GM23338 (cell line): ENCODE results near the gene TCTN1. TPM values are rescaled to one million over a fixed set of nuclear protein-coding genes. Genes with fewer than 3 reads are reported as not detected.

Experiments used
- ATAC-seq: fragments of 200-7000 bp; cut with Tn5 transposase; 3 replicates; pipeline ENCODE4 v1.9.1; 2020
- DNase-seq: peaks from one replicate; pipeline ENCODE4 v3.0.0-alpha.2; 2015; ENCODE audit warnings: low spot score
- H2AFZ ChIP-seq: fragments of 200-600 bp; sonication (generic); 2 replicates; pipeline ENCODE4 v1.8.0; 2016; ENCODE audit warnings: antibody characterized with exemption, mild to moderate bottlenecking, moderate library complexity
- H3F3A ChIP-seq: fragments of 200-600 bp; sonication (generic); replicated peaks from 2 replicates; pipeline ENCODE4 v1.8.0; 2017; ENCODE audit warnings: antibody characterized with exemption, mixed run types, low read depth
- H3K27ac ChIP-seq: fragments of 200-600 bp; sonication (generic); 2 replicates; pipeline ENCODE4 v1.6.1; 2016; ENCODE audit warnings: low read depth
- H3K27me3 ChIP-seq: fragments of 200-600 bp; sonication (generic); 2 replicates; pipeline ENCODE4 v1.8.0; 2016; ENCODE audit warnings: mild to moderate bottlenecking, mixed run types, moderate library complexity; ENCODE audit not compliant: insufficient read depth
- H3K36me3 ChIP-seq: fragments of 200-600 bp; sonication (generic); 2 replicates; pipeline ENCODE4 v1.8.0; 2016; ENCODE audit warnings: mild to moderate bottlenecking; ENCODE audit not compliant: insufficient read depth
- H3K4me1 ChIP-seq: fragments of 200-600 bp; sonication (generic); 2 replicates; pipeline ENCODE4 v1.8.0; 2016; ENCODE audit warnings: mild to moderate bottlenecking, moderate library complexity; ENCODE audit not compliant: insufficient read depth
- H3K4me2 ChIP-seq: fragments of 200-600 bp; sonication (generic); 2 replicates; pipeline ENCODE4 v1.7.1; 2017; ENCODE audit warnings: mixed run types
- H3K4me3 ChIP-seq: fragments of 200-600 bp; sonication (generic); 2 replicates; pipeline ENCODE4 v1.6.1; 2016; ENCODE audit warnings: mixed run types
- H3K79me2 ChIP-seq: fragments of 200-600 bp; sonication (generic); replicated peaks from 2 replicates; pipeline ENCODE4 v1.8.0; 2017; ENCODE audit warnings: mild to moderate bottlenecking; ENCODE audit not compliant: insufficient read depth
- H3K9me2 ChIP-seq: fragments of 200-600 bp; sonication (generic); 2 replicates; pipeline ENCODE4 v1.8.0; 2017; ENCODE audit not compliant: insufficient read depth
- H4K20me1 ChIP-seq: fragments of 200-600 bp; sonication (generic); replicated peaks from 2 replicates; pipeline ENCODE4 v1.8.0; 2017; ENCODE audit warnings: mild to moderate bottlenecking; ENCODE audit not compliant: insufficient read depth
- H3K27ac Mint-ChIP-seq: 2 replicates; pipeline ENCODE4 v1.8.0; 2020; ENCODE audit warnings: inconsistent platforms, mild to moderate bottlenecking, moderate library complexity, mixed read lengths
- H3K27me3 Mint-ChIP-seq: 3 replicates; pipeline ENCODE4 v1.8.0; 2022; ENCODE audit warnings: low read depth, mild to moderate bottlenecking, moderate library complexity, mixed read lengths, inconsistent platforms; ENCODE audit not compliant: insufficient read depth, poor library complexity
- H3K36me3 Mint-ChIP-seq: 3 replicates; pipeline ENCODE4 v1.8.0; 2021; ENCODE audit warnings: low read depth, mild to moderate bottlenecking, inconsistent platforms, moderate library complexity, mixed read lengths
- H3K4me1 Mint-ChIP-seq: 3 replicates; pipeline ENCODE4 v1.8.0; 2020; ENCODE audit warnings: mild to moderate bottlenecking, inconsistent platforms, mixed read lengths
- H3K4me3 Mint-ChIP-seq: 3 replicates; pipeline ENCODE4 v1.8.0; 2021; ENCODE audit warnings: moderate library complexity, mild to moderate bottlenecking, inconsistent platforms, mixed read lengths
- H3K9me3 Mint-ChIP-seq: 3 replicates; pipeline ENCODE4 v1.8.0; 2020; ENCODE audit warnings: moderate library complexity, mild to moderate bottlenecking, inconsistent platforms, mixed read lengths
- CREB1 ChIP-seq: fragments of 250-450 bp; sonication (Bioruptor Pico); IDR thresholded peaks from 2 replicates; pipeline ENCODE4 v1.5.0; 2020; ENCODE audit warnings: low read depth, mild to moderate bottlenecking, moderate library complexity
- EZH2 ChIP-seq: fragments of 200-600 bp; sonication (generic); IDR thresholded peaks from one replicate; pipeline ENCODE4 v1.8.0; 2017; ENCODE audit warnings: antibody characterized with exemption, mild to moderate bottlenecking, low read depth; ENCODE audit not compliant: unreplicated experiment
- EZH2phosphoT487 ChIP-seq: fragments of 200-600 bp; sonication (generic); IDR thresholded peaks from one replicate; pipeline ENCODE4 v1.8.1; 2018; ENCODE audit warnings: antibody characterized with exemption; ENCODE audit not compliant: unreplicated experiment
- JUNB ChIP-seq: IDR thresholded peaks from one replicate; pipeline ENCODE4 v1.6.1; 2016; ENCODE audit warnings: antibody characterized with exemption; ENCODE audit not compliant: unreplicated experiment
- NANOG ChIP-seq: IDR thresholded peaks from 2 replicates; pipeline ENCODE4 v1.6.1; 2016; ENCODE audit warnings: antibody characterized with exemption, borderline replicate concordance
- POLR2AphosphoS5 ChIP-seq: IDR thresholded peaks from 2 replicates; pipeline ENCODE4 v1.6.1; 2016; ENCODE audit warnings: antibody characterized with exemption, low read depth
- STAT1 ChIP-seq: IDR thresholded peaks from one replicate; pipeline ENCODE4 v1.6.1; 2016; ENCODE audit warnings: antibody characterized with exemption; ENCODE audit not compliant: unreplicated experiment
- ZNF114 ChIP-seq: fragments of 250-450 bp; sonication (Bioruptor Pico); IDR thresholded peaks from 2 replicates; pipeline ENCODE4 v1.5.0; 2020; ENCODE audit warnings: mild to moderate bottlenecking, moderate library complexity
- ZNF331 ChIP-seq: fragments of 250-450 bp; sonication (Bioruptor Pico); IDR thresholded peaks from 2 replicates; pipeline ENCODE4 v1.5.0; 2020; ENCODE audit warnings: low read depth, mild to moderate bottlenecking, moderate library complexity
- polyA plus RNA-seq: library from polyadenylated mRNA; unstranded; fragments of >200 nt; fragmentation: Nextera tagmentation; extraction: Ambion mirVana; gene quantifications from 2 replicates; pipeline ENCODE4 v1.2.1, GENCODE V29; 2016
- total RNA-seq: library from RNA; depleted of rRNA; stranded (reverse); fragments of >200 nt; shearing (Covaris generic); gene quantifications from 2 replicates; pipeline ENCODE4 v1.2.3, GENCODE V29; 2014
- TF ChIP-seq, protein P1 (sequence below): IDR thresholded peaks from one replicate; pipeline ENCODE4 v1.6.1; 2018; ENCODE audit warnings: antibody characterized with exemption; ENCODE audit not compliant: unreplicated experiment
- TF ChIP-seq, protein P2 (sequence below): fragments of 250-450 bp; sonication (Bioruptor Pico); IDR thresholded peaks from 2 replicates; pipeline ENCODE4 v1.5.0; 2020; ENCODE audit warnings: mild to moderate bottlenecking, moderate library complexity
- TF ChIP-seq, protein P3 (sequence below): IDR thresholded peaks from 2 replicates; pipeline ENCODE4 v1.6.1; 2016; ENCODE audit warnings: antibody characterized with exemption

TCTN1 gene
- total and polyA plus RNA-seq, 2 experiments from 2014 or later = 10.6 to 12.4 TPM

DNA sequence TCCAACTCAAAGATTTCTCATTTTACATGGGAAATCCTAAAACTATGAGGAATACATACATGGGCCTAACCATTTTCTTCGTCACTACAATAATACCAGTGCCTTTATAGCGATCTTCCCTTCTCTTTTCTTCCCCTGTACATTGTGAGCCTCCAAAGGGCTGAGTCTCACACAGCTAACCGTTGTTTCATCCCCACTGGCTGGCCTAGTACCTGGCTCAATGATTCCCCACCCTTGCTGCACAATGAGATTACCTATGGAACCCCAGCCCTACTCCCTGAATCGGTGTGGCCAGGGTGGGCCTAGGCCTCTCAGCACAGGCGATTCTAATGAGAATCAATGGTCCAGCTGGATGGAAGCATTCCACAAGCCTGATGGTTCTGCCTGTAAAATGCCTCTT, 46.9 kb upstream of the TCTN1 start (continued):
- no peak for TF ChIP-seq CREB1 (CRISPR knock-in tag)
- TF ChIP-seq ZNF331 (CRISPR knock-in tag) = no peak
- TF ChIP-seq, protein P1, sequence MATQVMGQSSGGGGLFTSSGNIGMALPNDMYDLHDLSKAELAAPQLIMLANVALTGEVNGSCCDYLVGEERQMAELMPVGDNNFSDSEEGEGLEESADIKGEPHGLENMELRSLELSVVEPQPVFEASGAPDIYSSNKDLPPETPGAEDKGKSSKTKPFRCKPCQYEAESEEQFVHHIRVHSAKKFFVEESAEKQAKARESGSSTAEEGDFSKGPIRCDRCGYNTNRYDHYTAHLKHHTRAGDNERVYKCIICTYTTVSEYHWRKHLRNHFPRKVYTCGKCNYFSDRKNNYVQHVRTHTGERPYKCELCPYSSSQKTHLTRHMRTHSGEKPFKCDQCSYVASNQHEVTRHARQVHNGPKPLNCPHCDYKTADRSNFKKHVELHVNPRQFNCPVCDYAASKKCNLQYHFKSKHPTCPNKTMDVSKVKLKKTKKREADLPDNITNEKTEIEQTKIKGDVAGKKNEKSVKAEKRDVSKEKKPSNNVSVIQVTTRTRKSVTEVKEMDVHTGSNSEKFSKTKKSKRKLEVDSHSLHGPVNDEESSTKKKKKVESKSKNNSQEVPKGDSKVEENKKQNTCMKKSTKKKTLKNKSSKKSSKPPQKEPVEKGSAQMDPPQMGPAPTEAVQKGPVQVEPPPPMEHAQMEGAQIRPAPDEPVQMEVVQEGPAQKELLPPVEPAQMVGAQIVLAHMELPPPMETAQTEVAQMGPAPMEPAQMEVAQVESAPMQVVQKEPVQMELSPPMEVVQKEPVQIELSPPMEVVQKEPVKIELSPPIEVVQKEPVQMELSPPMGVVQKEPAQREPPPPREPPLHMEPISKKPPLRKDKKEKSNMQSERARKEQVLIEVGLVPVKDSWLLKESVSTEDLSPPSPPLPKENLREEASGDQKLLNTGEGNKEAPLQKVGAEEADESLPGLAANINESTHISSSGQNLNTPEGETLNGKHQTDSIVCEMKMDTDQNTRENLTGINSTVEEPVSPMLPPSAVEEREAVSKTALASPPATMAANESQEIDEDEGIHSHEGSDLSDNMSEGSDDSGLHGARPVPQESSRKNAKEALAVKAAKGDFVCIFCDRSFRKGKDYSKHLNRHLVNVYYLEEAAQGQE = no peak
- no peak for TF ChIP-seq JUNB

DNA sequence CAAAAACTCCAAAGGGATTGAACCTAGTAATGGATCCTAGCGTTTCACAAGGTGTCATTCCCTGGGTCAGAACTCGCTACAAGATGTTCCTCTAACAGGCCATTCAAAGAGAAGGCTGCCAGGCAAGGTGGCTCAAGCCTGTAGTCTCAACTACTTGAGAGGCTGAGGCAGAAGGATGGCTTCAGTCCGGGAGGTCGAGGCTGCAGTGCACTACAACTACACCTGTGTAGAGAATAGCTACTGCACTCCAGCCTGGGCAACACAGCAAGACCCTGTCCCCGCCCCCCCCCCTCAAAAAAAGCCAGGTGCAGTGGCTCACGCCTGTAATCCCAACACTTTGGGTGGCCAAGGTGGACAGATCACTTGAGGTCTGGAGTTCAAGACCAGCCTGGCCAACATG, 45.2 kb upstream of the TCTN1 start:
- Histone ChIP-seq H3K4me1 (no peaks in the 10 kb centered on the region), H4K20me1 (peaks cover 14% of the 10 kb centered on the region), H3K4me3 (no peak overlapping the region), H3K27me3 (no peaks in the 10 kb centered on the region), H3K36me3 (peaks cover 9% of the 10 kb centered on the region), H3K9me2 (no peaks in the 10 kb centered on the region), H2AFZ (no peak overlapping the region), H3K27ac (no peak overlapping the region), H3F3A (no peaks in the 10 kb centered on the region), H3K79me2 (peaks cover 87% of the 10 kb centered on the region), H3K4me2 (no peak overlapping the region)
- no peak overlapping the region for H3K27ac Mint-ChIP-seq
- ATAC-seq (no peak), DNase-seq (no peak)
- peaks cover 7% of the 10 kb centered on the region for H3K4me1 Mint-ChIP-seq
- no peak overlapping the region for H3K4me3 Mint-ChIP-seq
- H3K9me3 Mint-ChIP-seq = peaks cover 31% of the 10 kb centered on the region
- H3K36me3 Mint-ChIP-seq = peaks cover 41% of the 10 kb centered on the region
- H3K27me3 Mint-ChIP-seq = no peaks in the 10 kb centered on the region
- TF ChIP-seq EZH2 (no peak), JUNB (no peak), ZNF114 (no peak), STAT1 (no peak), EZH2phosphoT487 (no peak), NANOG (no peak), POLR2AphosphoS5 (no peak)
- TF ChIP-seq, protein P2, sequence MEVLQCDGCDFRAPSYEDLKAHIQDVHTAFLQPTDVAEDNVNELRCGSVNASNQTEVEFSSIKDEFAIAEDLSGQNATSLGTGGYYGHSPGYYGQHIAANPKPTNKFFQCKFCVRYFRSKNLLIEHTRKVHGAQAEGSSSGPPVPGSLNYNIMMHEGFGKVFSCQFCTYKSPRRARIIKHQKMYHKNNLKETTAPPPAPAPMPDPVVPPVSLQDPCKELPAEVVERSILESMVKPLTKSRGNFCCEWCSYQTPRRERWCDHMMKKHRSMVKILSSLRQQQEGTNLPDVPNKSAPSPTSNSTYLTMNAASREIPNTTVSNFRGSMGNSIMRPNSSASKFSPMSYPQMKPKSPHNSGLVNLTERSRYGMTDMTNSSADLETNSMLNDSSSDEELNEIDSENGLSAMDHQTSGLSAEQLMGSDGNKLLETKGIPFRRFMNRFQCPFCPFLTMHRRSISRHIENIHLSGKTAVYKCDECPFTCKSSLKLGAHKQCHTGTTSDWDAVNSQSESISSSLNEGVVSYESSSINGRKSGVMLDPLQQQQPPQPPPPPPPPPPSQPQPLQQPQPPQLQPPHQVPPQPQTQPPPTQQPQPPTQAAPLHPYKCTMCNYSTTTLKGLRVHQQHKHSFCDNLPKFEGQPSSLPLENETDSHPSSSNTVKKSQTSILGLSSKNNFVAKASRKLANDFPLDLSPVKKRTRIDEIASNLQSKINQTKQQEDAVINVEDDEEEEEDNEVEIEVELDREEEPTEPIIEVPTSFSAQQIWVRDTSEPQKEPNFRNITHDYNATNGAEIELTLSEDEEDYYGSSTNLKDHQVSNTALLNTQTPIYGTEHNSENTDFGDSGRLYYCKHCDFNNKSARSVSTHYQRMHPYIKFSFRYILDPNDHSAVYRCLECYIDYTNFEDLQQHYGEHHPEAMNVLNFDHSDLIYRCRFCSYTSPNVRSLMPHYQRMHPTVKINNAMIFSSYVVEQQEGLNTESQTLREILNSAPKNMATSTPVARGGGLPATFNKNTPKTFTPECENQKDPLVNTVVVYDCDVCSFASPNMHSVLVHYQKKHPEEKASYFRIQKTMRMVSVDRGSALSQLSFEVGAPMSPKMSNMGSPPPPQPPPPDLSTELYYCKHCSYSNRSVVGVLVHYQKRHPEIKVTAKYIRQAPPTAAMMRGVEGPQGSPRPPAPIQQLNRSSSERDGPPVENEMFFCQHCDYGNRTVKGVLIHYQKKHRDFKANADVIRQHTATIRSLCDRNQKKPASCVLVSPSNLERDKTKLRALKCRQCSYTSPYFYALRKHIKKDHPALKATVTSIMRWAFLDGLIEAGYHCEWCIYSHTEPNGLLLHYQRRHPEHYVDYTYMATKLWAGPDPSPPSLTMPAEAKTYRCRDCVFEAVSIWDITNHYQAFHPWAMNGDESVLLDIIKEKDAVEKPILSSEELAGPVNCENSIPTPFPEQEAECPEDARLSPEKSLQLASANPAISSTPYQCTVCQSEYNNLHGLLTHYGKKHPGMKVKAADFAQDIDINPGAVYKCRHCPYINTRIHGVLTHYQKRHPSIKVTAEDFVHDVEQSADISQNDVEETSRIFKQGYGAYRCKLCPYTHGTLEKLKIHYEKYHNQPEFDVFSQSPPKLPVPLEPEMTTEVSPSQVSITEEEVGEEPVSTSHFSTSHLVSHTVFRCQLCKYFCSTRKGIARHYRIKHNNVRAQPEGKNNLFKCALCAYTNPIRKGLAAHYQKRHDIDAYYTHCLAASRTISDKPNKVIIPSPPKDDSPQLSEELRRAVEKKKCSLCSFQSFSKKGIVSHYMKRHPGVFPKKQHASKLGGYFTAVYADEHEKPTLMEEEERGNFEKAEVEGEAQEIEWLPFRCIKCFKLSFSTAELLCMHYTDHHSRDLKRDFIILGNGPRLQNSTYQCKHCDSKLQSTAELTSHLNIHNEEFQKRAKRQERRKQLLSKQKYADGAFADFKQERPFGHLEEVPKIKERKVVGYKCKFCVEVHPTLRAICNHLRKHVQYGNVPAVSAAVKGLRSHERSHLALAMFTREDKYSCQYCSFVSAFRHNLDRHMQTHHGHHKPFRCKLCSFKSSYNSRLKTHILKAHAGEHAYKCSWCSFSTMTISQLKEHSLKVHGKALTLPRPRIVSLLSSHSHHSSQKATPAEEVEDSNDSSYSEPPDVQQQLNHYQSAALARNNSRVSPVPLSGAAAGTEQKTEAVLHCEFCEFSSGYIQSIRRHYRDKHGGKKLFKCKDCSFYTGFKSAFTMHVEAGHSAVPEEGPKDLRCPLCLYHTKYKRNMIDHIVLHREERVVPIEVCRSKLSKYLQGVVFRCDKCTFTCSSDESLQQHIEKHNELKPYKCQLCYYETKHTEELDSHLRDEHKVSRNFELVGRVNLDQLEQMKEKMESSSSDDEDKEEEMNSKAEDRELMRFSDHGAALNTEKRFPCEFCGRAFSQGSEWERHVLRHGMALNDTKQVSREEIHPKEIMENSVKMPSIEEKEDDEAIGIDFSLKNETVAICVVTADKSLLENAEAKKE (CRISPR knock-in tag) = no peak
- TF ChIP-seq, protein P3, sequence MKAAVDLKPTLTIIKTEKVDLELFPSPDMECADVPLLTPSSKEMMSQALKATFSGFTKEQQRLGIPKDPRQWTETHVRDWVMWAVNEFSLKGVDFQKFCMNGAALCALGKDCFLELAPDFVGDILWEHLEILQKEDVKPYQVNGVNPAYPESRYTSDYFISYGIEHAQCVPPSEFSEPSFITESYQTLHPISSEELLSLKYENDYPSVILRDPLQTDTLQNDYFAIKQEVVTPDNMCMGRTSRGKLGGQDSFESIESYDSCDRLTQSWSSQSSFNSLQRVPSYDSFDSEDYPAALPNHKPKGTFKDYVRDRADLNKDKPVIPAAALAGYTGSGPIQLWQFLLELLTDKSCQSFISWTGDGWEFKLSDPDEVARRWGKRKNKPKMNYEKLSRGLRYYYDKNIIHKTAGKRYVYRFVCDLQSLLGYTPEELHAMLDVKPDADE = no peak
- TF ChIP-seq, protein P1 = no peak
